B cell (primary cell): Measurements from ENCODE around the gene LRP2BP. TPM values are rescaled to one million over a fixed set of nuclear protein-coding genes. Genes with fewer than 3 reads are reported as not detected.
A peak's percentile ranks its signal among the peaks of the same experiment; 100 is the strongest.

ENCODE experiments used
- ATAC-seq: fragments of 200-7000 bp; cut with Tn5 transposase; one replicate; pipeline ENCODE4 v1.10.0; 2021; ENCODE audit warnings: low read depth, mild to moderate bottlenecking, moderate number of reproducible peaks, moderate library complexity
- CTCF ChIA-PET: fragments of 350-600 bp; sonication (Branson Sonifier 250); formaldehyde crosslinking; loops from one replicate; lab custom pipeline; 2021; ENCODE audit warnings: antibody characterized with exemption, inconsistent platforms; lab: Charles Lee
- POLR2A ChIA-PET: fragments of 350-600 bp; sonication (Branson Sonifier 250); formaldehyde crosslinking; loops from one replicate; lab custom pipeline; 2021; ENCODE audit warnings: antibody characterized with exemption; lab: Charles Lee
- DNase-seq: peaks from one replicate; pipeline ENCODE4 v3.0.0; 2013
- H2AFZ ChIP-seq: 2 replicates; pipeline ENCODE4 v1.6.1; 2012; ENCODE audit warnings: mild to moderate bottlenecking, low read depth, low read length; ENCODE audit not compliant: insufficient read depth, poor library complexity, severe bottlenecking
- H3K27ac ChIP-seq, 2 donors: 1 replicate in 1 of 2; 2 replicates in 1 of 2; pipeline ENCODE4 v1.5.1; 2012 to 2013; ENCODE audit warnings: low read length in 2 of 2, mild to moderate bottlenecking in 2 of 2, moderate library complexity in 1 of 2
- H3K27me3 ChIP-seq, 4 experiments: fragments of 200-600 bp in 1 of 4; sonication (generic) in 1 of 4; replicated peaks in 1 of 4; 1 replicate in 2 of 4; 2 replicates in 2 of 4; pipeline versions ENCODE4 v1.6.1 to v1.7.0; 2013 to 2016; ENCODE audit warnings: low read length in 3 of 4, mild to moderate bottlenecking in 2 of 4, mixed read lengths in 1 of 4, moderate library complexity in 1 of 4; ENCODE audit not compliant: insufficient read depth in 4 of 4, control insufficient read depth in 3 of 4; ENCODE audit errors: control extremely low read depth in 1 of 4
- H3K36me3 ChIP-seq, 2 experiments: replicated peaks in 1 of 2; 1 replicate in 1 of 2; 2 replicates in 1 of 2; pipeline versions ENCODE4 v1.6.1 to v1.7.1; 2013; ENCODE audit warnings: low read length in 1 of 2; ENCODE audit not compliant: insufficient read depth in 2 of 2, control insufficient read depth in 1 of 2; ENCODE audit errors: control extremely low read depth in 1 of 2, extremely low read depth in 1 of 2
- H3K4me1 ChIP-seq, 2 donors: fragments of 200-600 bp in 1 of 2; sonication (generic) in 1 of 2; 1 replicate in 1 of 2; 2 replicates in 1 of 2; pipeline versions ENCODE4 v1.5.1 to v1.6.1; 2013 to 2017; ENCODE audit warnings: low read length in 2 of 2; ENCODE audit not compliant: control insufficient read depth in 2 of 2, insufficient read depth in 2 of 2
- H3K4me2 ChIP-seq: replicated peaks from 2 replicates; pipeline ENCODE3; 2012; ENCODE audit warnings: mild to moderate bottlenecking, low read depth, low read length; ENCODE audit not compliant: poor library complexity, severe bottlenecking
- H3K4me3 ChIP-seq, 5 experiments: fragments of 200-600 bp in 1 of 5; sonication (generic) in 1 of 5; 1 replicate in 3 of 5; 2 replicates in 2 of 5; pipeline versions ENCODE4 v1.5.1 to v1.7.0; 2011 to 2016; ENCODE audit warnings: low read length in 4 of 5, mild to moderate bottlenecking in 4 of 5, low read depth in 2 of 5, control low read depth in 1 of 5, moderate library complexity in 1 of 5; ENCODE audit not compliant: insufficient read depth in 1 of 5; ENCODE audit errors: control extremely low read depth in 1 of 5, extremely low read depth in 1 of 5
- H3K79me2 ChIP-seq: fragments of 200-600 bp; sonication (generic); one replicate; pipeline ENCODE4 v1.6.0; 2016; ENCODE audit warnings: low read length; ENCODE audit not compliant: control insufficient read depth, insufficient read depth
- H3K9ac ChIP-seq: fragments of 200-600 bp; sonication (generic); 2 replicates; pipeline ENCODE4 v1.6.1; 2017; ENCODE audit warnings: mild to moderate bottlenecking, low read length, moderate library complexity
- H3K9me3 ChIP-seq, 3 donors: one replicate each; pipeline versions ENCODE4 v1.6.1 to v1.7.1; 2013; ENCODE audit warnings: low read length in 2 of 3; ENCODE audit not compliant: control insufficient read depth in 2 of 3, insufficient read depth in 1 of 3; ENCODE audit errors: control extremely low read depth in 1 of 3
- H4K20me1 ChIP-seq: 2 replicates; pipeline ENCODE4 v1.6.0; 2012; ENCODE audit warnings: mild to moderate bottlenecking, low read length; ENCODE audit not compliant: insufficient read depth, control insufficient read depth, poor library complexity, severe bottlenecking
- H3K27ac Mint-ChIP-seq: one replicate; pipeline ENCODE4 v1.8.0; 2021; ENCODE audit warnings: mixed read lengths
- H3K27me3 Mint-ChIP-seq: one replicate; pipeline ENCODE4 v1.8.0; 2021; ENCODE audit warnings: mixed read lengths
- H3K4me1 Mint-ChIP-seq: one replicate; pipeline ENCODE4 v1.8.0; 2021; ENCODE audit warnings: mixed read lengths
- H3K4me3 Mint-ChIP-seq: one replicate; pipeline ENCODE4 v1.8.0; 2021; ENCODE audit warnings: mixed read lengths
- H3K9me3 Mint-ChIP-seq: one replicate; pipeline ENCODE4 v1.8.0; 2022; ENCODE audit warnings: mixed read lengths; ENCODE audit not compliant: insufficient read depth
- CTCF ChIP-seq: fragments of 200-600 bp; IDR thresholded peaks from one replicate; pipeline ENCODE4 v1.8.0; 2022; ENCODE audit warnings: antibody characterized with exemption, mild to moderate bottlenecking
- EZH2 ChIP-seq: IDR thresholded peaks from 2 replicates; pipeline ENCODE4 v1.6.1; 2012; ENCODE audit warnings: borderline replicate concordance, low read depth, mild to moderate bottlenecking, moderate library complexity, low read length; ENCODE audit not compliant: insufficient read depth, poor library complexity, severe bottlenecking
- WGBS: methylation state at CpG from one replicate; pipeline ENCODE4 v1.1.5; 2013; ENCODE audit warnings: missing lambda C conversion rate; ENCODE audit not compliant: insufficient coverage; 5-methylcytosine and 5-hydroxymethylcytosine counted together
- intact Hi-C: fragments of 100-400 bp; cut with micrococcal nuclease; formaldehyde crosslinking; loops from one replicate; pipeline ENCODE4 v1.10.0; 2022
- polyA plus RNA-seq: library from polyadenylated mRNA; depleted of rRNA; stranded (reverse); fragments of >200 nt; gene quantifications from 2 replicates; pipeline ENCODE4 v1.2.3, GENCODE V29; 2012
- total RNA-seq, 2 donors: library from RNA; stranded (reverse); fragments of 120-200 nt in 1 of 2; gene quantifications; 1 replicate in 1 of 2; 2 replicates in 1 of 2; pipeline versions ENCODE4 v1.2.3 to v1.2.4, GENCODE V29; 2013 to 2022

The LRP2BP gene
- total and polyA plus RNA-seq, 2 donors (not counting 1 experiment from before 2014, with no cell fraction given) = 0.15 to 1.6 TPM

GRCh38 chr4:185346975-185347601, 48.6 kb downstream of the LRP2BP start:
- ATAC-seq (no peak), DNase-seq (no peak)
- POLR2A ChIA-PET = no interaction called here
- no peaks in the 10 kb centered on the region for H3K9me3 ChIP-seq
- H3K27ac ChIP-seq = no peak overlapping the region
- no peaks in the 10 kb centered on the region for H4K20me1 ChIP-seq
- peaks cover 2 to 28% of the 10 kb centered on the region in 2 experiments for H3K36me3 ChIP-seq
- H3K4me1 ChIP-seq = peaks cover 30 to 43% of the 10 kb centered on the region in 2 donors
- no peak overlapping the region for H3K9ac ChIP-seq
- Mint-ChIP-seq H3K9me3 (no peaks in the 10 kb centered on the region), H3K4me1 (peaks cover 49% of the 10 kb centered on the region), H3K4me3 (no peak overlapping the region), H3K27me3 (no peaks in the 10 kb centered on the region), H3K27ac (no peak overlapping the region)
- no peak overlapping the region for H3K4me3 ChIP-seq
- intact Hi-C loops = loop anchor here (10.0 kb wide), 1 partner anchor 52 kb away; no protein-coding TSS in a partner anchor
- no peaks in the 10 kb centered on the region for H3K27me3 ChIP-seq
- H3K4me2 ChIP-seq = no peak overlapping the region
- no peak overlapping the region for H2AFZ ChIP-seq
- CTCF ChIA-PET = no interaction called here
- peaks cover 7% of the 10 kb centered on the region for H3K79me2 ChIP-seq
- 97% methylated on average over 5 of the region's 14 CpGs for WGBS
- TF ChIP-seq EZH2 (no peak), CTCF (no peak)

GRCh38 chr4:185344743-185345538, 50.8 kb downstream of the LRP2BP start:
- POLR2A ChIA-PET = no interaction called here
- H3K27ac ChIP-seq = peak overlapping the region; percentile 20 to 67
- Mint-ChIP-seq H3K9me3 (no peaks in the 10 kb centered on the region), H3K27ac (peak overlapping the region; percentile 74), H3K4me1 (peaks cover 52% of the 10 kb centered on the region), H3K27me3 (no peaks in the 10 kb centered on the region), H3K4me3 (peak overlapping the region; percentile 54)
- H4K20me1 ChIP-seq = no peaks in the 10 kb centered on the region
- intact Hi-C loops = loop anchor here (10.0 kb wide), 1 partner anchor 50 kb away; no protein-coding TSS in a partner anchor
- no peak overlapping the region for H2AFZ ChIP-seq
- DNase-seq (peak; percentile 18), ATAC-seq (no peak)
- CTCF ChIA-PET = no interaction called here
- H3K36me3 ChIP-seq = peaks cover 2 to 35% of the 10 kb centered on the region in 2 experiments
- no peaks in the 10 kb centered on the region for H3K27me3 ChIP-seq
- TF ChIP-seq EZH2 = no peak
- no peak for TF ChIP-seq CTCF
- peak overlapping the region; percentile 39 for H3K9ac ChIP-seq
- peaks cover 24 to 33% of the 10 kb centered on the region in 2 donors for H3K4me1 ChIP-seq
- peak overlapping the region; percentile 58 for H3K4me2 ChIP-seq
- H3K4me3 ChIP-seq = no peak overlapping the region
- peaks cover 4% of the 10 kb centered on the region for H3K79me2 ChIP-seq
- no peaks in the 10 kb centered on the region for H3K9me3 ChIP-seq
- WGBS = no CpG with 5 or more reads among the region's 6 CpGs
